Activated CD8-positive, alpha-beta memory T cell treated with anti-CD3 and anti-CD28 coated beads, Interleukin-2, amount 50 U/mL, for 4 hours (primary cell): ENCODE measurements around the gene NOTCH3.

Experiments used
- DNase-seq: peaks from one replicate; pipeline ENCODE4 v3.0.0-alpha.2; 2020

The NOTCH3 gene

GRCh38 chr19:15122331-15123030 is 78.3 kb downstream of the NOTCH3 start:
- no peak for DNase-seq

DNA sequence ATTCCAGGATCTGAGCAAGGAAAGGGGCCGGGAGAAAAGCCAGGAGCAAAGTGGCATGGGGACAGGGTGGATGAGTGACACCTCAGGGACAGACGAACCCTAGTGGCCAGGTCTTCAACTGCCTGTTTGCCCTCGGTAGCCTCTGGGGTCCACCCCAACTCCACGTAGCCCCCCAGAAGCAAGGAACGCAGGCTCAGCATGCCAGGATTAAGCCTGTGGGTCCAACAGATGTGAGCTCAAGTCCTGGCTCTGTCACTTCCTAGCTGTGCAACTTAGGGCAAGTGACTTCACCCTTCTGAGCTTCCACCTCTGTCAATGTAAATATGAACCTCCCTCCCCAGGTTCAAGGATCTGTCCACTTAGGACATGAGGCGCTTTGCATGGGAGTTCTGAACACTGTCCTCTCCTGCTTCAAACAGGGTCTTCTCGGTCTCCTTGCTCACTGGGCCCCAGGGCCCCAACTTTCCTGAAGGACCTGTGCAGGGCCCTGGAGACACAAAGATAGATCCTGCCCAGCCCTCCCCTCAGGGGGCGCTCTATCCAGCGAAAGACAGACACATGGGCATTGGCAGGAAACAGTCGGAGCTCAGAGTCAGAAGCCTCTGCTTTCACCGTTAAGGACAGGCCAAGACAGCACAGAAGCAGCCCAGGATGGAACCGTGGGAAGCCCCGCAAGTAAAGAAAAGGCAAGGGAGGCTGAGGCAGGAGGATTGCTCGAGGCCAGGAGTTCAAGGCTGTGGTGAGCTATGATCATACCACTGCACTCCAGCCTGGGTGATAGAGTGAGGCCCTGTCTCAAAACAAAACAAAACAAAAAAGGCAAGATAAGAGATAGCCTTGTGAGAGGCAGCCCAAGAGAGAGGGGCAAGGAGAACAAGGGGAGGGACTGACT is 80.4 kb downstream of the NOTCH3 start:
- DNase-seq, result no peak

- no peak for DNase-seq
Measured at GRCh38 chr19:15118789-15119494, 81.9 kb downstream of the NOTCH3 start.

DNA sequence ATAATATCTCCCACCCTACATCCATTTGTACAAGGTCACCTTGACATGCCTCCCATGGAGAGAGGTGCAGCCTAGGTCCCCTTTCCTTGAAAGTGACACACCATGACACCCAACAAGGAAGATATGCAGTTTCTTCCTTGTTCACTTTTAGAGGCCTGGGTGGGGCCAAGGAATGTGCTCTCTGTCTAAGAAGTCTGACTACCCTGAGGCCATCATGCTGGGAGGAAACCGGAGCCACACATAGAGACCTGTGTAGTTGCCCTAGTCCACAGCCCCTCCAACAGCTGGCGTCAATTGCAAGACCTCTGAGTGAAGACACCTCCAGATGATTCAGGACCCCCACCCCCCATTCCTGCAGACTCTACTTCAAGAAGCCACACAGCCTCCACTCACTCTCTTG is 82.5 kb downstream of the NOTCH3 start:
- DNase-seq, result no peak

- no peak for DNase-seq
Measured at GRCh38 chr19:15116856-15117255, 83.9 kb downstream of the NOTCH3 start.

GRCh38 chr19:15115762-15116615 is 84.8 kb downstream of the NOTCH3 start:
- DNase-seq, result no peak

DNA sequence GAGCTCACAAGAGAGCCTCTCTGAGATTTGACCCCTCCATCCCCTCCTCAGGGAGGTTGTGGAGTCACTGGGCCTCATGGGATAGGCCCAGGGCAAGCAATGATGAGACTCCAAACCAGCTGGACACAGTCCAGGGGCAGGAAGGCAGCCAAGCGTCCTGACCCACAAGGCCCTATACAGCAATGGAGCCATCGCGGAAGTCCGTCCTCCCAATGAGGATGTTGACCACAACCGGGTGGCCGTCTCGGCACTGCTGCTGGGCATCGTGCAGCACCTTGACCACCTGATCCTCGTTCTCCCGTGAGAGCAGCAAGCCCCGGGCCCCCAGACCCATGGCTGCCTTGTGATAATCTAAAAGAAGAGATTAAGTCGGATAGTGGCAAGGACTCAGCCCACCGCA is 85.7 kb downstream of the NOTCH3 start:
- DNase-seq, result no peak

GRCh38 chr19:15114153-15114540 is 86.6 kb downstream of the NOTCH3 start:
- DNase-seq, result no peak

GRCh38 chr19:15113245-15114152 is 87.3 kb downstream of the NOTCH3 start:
- no peak for DNase-seq

DNA sequence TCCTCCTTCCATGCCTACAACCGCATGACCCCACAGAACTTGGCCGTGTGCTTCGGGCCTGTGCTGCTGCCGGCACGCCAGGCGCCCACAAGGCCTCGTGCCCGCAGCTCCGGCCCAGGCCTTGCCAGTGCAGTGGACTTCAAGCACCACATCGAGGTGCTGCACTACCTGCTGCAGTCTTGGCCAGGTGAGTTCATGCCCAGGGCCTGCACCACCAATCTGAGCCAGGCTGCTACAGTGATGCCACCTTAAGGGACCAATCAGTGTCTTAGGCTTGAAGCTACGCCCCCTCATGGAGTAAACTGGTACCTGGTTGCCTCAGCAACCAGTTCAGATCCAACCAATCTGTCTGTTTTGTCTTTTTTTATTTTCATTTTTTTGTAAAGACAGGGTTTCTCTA is 88.4 kb downstream of the NOTCH3 start:
- DNase-seq, result no peak

DNA sequence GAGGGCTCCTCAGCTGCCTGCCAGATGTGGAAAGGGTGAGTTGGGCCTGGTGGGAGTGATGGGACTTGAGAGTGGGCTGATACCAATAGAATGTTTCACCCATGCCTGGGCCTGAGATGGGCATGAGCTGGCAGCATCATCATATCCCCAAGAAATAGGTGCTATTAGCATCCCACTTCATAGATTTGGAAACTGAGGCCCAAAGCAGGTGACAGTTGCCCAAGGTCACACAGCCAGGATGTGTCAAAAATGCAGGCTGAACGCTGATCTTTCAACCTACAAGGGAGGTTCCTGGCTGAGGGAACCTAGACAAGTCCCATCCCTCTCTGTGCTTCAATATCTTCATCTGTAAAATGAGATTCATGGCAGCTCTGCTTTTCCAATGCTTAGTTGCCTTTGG is 89.0 kb downstream of the NOTCH3 start:
- no peak for DNase-seq

DNA sequence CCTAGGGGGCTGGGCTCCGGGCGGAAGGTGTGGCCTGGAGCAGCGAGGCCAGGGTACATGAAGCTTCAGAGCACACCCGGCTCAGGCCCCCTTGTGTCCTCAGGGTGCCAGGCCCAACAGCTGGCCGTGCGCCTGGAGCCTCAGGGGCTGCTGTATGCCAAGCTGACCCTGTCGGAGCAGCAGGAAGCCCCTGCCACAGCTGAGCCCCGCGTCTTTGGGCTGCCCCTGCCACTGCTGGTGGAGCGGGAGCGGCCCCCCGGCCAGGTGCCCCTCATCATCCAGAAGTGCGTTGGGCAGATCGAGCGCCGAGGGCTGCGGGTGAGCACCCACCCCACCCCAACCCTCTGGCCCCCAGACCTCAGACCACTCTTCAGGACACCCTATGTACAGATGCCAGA is 90.4 kb downstream of the NOTCH3 start:
- DNase-seq, result no peak

- no peak for DNase-seq
Measured at GRCh38 chr19:15109768-15110417, 90.9 kb downstream of the NOTCH3 start.
